Ishikawa (cell line): ENCODE results near the gene CATSPER3.

Experiments
- EP300 ChIP-seq: IDR thresholded peaks from 2 replicates; pipeline ENCODE4 v1.6.1; 2012; ENCODE audit warnings: borderline replicate concordance
- NFIC ChIP-seq: IDR thresholded peaks from 2 replicates; pipeline ENCODE4 v1.6.1; 2012
- RAD21 ChIP-seq: IDR thresholded peaks from 2 replicates; pipeline ENCODE4 v1.6.1; 2012; ENCODE audit warnings: low read depth
- TAF1 ChIP-seq: IDR thresholded peaks from 2 replicates; pipeline ENCODE4 v1.6.1; 2012; ENCODE audit warnings: low read depth, mild to moderate bottlenecking
- TCF12 ChIP-seq: IDR thresholded peaks from 2 replicates; pipeline ENCODE4 v1.6.1; 2012; ENCODE audit warnings: low read depth
- TEAD4 ChIP-seq: IDR thresholded peaks from 2 replicates; pipeline ENCODE4 v1.6.1; 2012
- YY1 ChIP-seq: IDR thresholded peaks from 2 replicates; pipeline ENCODE4 v1.6.1; 2012; ENCODE audit warnings: low read depth
- ZBTB7A ChIP-seq: IDR thresholded peaks from 2 replicates; pipeline ENCODE4 v1.6.1; 2012; ENCODE audit warnings: low read depth
- TF ChIP-seq, protein P1 (sequence below): IDR thresholded peaks from 2 replicates; pipeline ENCODE4 v1.6.1; 2012; ENCODE audit warnings: low read depth, mild to moderate bottlenecking

The CATSPER3 gene

DNA sequence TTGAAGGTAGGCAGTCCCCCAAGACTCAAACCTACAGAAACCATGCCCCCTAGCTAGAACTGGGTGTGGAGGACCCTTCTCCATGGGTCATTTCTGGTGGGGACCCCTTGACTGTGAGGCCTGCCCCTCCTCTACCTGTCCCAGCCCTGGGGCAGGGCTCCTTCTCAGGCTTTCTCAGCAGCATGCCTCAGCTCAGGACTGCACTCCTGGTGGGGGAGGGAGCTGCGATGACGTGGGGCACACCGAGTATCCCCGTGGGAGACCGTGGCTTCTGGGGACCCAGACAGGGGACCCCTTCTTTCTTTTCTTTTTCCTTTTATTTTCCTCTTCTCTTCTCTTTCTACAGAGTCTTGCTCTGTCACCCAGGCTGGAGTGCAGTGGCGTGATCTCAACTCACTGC, 93.3 kb downstream of the CATSPER3 start:
- TF ChIP-seq RAD21 (no peak), TAF1 (no peak), YY1 (no peak), NFIC (no peak), EP300 (no peak), ZBTB7A (no peak), TEAD4 (no peak), TCF12 (no peak)
- TF ChIP-seq, protein P1, sequence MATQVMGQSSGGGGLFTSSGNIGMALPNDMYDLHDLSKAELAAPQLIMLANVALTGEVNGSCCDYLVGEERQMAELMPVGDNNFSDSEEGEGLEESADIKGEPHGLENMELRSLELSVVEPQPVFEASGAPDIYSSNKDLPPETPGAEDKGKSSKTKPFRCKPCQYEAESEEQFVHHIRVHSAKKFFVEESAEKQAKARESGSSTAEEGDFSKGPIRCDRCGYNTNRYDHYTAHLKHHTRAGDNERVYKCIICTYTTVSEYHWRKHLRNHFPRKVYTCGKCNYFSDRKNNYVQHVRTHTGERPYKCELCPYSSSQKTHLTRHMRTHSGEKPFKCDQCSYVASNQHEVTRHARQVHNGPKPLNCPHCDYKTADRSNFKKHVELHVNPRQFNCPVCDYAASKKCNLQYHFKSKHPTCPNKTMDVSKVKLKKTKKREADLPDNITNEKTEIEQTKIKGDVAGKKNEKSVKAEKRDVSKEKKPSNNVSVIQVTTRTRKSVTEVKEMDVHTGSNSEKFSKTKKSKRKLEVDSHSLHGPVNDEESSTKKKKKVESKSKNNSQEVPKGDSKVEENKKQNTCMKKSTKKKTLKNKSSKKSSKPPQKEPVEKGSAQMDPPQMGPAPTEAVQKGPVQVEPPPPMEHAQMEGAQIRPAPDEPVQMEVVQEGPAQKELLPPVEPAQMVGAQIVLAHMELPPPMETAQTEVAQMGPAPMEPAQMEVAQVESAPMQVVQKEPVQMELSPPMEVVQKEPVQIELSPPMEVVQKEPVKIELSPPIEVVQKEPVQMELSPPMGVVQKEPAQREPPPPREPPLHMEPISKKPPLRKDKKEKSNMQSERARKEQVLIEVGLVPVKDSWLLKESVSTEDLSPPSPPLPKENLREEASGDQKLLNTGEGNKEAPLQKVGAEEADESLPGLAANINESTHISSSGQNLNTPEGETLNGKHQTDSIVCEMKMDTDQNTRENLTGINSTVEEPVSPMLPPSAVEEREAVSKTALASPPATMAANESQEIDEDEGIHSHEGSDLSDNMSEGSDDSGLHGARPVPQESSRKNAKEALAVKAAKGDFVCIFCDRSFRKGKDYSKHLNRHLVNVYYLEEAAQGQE = no peak
